Tibial nerve (tissue), 3 donors: Measurements from ENCODE around the gene FN3KRP.

Source experiments
- POLR2A ChIP-seq, 2 donors: fragments of 450-650 bp; IDR thresholded peaks; one replicate each; pipeline ENCODE4 v1.6.1; 2017; ENCODE audit warnings: antibody characterized with exemption in 2 of 2, mild to moderate bottlenecking in 2 of 2, moderate library complexity in 2 of 2
- TF ChIP-seq, protein P1 (sequence below), 5 experiments: fragments of 200-600 bp in 3 of 5; fragments of 450-650 bp in 2 of 5; sonication (generic) in 3 of 5; IDR thresholded peaks; one replicate each; pipeline ENCODE4 v1.5.1; 2016 to 2019; ENCODE audit warnings: antibody characterized with exemption in 5 of 5, mild to moderate bottlenecking in 3 of 5, moderate library complexity in 2 of 5

DNA sequence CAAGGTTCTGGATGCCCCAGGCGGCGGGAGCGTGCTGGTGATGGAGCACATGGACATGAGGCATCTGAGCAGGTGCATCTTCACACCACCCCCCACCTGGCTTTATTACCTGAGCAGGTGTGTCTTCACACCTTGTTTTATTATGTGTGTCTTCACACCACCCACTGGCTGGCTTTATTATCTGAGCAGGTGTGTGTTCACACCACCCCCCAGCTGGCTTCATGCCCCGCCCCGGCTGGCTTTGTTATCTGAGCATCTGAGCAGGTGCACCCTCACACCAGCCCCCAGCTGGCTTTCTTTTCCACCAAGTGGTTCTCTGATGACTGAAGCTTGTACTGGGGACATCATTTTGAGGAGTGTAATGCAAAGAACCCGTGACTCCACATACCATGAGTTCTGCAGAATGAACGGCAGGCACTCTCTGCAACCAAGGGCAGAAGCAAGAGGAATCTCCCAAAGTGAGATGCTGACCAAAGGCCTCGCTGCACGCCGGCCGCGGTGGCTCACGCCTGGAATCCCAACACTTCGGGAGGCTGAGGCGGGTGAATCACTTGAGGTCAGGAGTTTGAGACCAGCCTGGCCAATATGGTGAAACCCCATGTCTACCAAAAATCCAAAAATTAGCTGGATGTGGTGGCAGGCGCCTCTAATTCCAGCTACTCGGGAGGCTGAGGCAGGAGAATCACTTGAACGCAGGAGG is 2.6 kb downstream of the FN3KRP start:
- TF ChIP-seq, protein P1, sequence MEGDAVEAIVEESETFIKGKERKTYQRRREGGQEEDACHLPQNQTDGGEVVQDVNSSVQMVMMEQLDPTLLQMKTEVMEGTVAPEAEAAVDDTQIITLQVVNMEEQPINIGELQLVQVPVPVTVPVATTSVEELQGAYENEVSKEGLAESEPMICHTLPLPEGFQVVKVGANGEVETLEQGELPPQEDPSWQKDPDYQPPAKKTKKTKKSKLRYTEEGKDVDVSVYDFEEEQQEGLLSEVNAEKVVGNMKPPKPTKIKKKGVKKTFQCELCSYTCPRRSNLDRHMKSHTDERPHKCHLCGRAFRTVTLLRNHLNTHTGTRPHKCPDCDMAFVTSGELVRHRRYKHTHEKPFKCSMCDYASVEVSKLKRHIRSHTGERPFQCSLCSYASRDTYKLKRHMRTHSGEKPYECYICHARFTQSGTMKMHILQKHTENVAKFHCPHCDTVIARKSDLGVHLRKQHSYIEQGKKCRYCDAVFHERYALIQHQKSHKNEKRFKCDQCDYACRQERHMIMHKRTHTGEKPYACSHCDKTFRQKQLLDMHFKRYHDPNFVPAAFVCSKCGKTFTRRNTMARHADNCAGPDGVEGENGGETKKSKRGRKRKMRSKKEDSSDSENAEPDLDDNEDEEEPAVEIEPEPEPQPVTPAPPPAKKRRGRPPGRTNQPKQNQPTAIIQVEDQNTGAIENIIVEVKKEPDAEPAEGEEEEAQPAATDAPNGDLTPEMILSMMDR (IDR thresholded peaks at IDR 0.05) = no peak
- TF ChIP-seq POLR2A (IDR thresholded peaks at IDR 0.05) = no peak
